Femur (tissue), 1 donor: ENCODE measurements around the gene PI3.

Source experiments
- DNase-seq: peaks from one replicate; pipeline ENCODE4 v3.0.0-alpha.2; 2017

Gene PI3

GRCh38 chr20:45189067-45189609, 14.4 kb downstream of the PI3 start:
- no peak for DNase-seq

- no peak for DNase-seq
Observed at GRCh38 chr20:45189861-45190260, 15.2 kb downstream of the PI3 start.

DNA sequence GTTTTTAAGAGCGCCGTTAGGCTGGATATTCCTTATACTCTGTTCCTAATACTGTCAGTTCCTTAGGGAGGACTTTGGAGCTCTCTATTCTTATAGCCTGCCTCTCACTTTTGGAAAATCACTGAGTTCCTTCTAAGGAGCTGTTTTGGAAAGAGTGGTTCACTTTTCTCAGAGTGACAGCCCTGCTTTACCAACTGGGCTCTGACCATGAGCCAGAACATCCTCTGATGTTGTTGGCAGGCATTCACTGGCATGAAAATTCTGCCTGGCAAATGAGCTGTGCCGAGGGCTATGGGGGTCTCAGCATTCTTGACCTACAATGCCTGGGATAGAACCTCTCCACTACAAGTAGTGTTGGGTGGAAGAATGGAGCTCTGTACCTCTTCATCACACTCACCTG, 17.2 kb downstream of the PI3 start:
- no peak for DNase-seq

DNA sequence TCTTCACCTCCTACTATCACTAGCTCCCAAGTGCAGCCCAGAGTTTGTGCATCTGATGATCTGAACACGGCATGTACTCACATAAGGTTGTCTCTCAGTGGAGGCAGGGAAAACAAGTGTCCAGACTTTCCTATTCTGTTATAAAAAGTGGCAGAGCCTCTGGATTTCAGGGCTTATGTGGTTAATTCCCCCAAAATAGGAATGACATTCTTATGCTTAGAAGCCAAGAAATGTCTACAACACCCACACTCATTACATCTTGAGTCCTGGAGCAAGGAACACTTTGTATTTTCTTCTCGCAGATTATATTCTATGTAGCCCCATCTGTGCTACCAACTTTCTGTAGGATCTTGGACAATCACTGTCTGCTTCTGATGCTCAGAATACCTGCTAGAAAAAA, 18.6 kb downstream of the PI3 start:
- DNase-seq: no peak

DNA sequence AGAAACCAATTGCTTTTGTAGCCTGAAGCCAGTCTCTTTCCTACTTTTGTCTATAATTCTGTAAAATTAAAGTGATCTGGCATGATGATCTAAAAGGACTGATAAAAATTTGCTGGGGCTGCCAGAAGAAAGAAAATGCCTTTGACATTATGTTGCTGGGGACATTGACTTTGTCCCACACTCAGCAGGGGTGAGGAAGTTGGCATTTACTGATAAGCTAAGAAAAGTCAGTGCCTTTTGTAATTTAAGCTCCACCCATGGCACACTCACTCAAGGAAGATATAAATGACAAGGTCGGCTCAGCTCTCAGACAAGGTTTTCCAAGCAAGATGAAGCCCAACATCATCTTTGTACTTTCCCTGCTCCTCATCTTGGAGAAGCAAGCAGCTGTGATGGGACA, 32.0 kb downstream of the PI3 start, which contains the start of gene SEMG1:
TSS of gene SEMG1 (plus strand) at position 309 of the 400 bp plus-strand sequence. CDS start at position 330, 21 bp downstream.
- no peak for DNase-seq

GRCh38 chr20:45209924-45210323, 35.2 kb downstream of the PI3 start:
- no peak for DNase-seq

DNA sequence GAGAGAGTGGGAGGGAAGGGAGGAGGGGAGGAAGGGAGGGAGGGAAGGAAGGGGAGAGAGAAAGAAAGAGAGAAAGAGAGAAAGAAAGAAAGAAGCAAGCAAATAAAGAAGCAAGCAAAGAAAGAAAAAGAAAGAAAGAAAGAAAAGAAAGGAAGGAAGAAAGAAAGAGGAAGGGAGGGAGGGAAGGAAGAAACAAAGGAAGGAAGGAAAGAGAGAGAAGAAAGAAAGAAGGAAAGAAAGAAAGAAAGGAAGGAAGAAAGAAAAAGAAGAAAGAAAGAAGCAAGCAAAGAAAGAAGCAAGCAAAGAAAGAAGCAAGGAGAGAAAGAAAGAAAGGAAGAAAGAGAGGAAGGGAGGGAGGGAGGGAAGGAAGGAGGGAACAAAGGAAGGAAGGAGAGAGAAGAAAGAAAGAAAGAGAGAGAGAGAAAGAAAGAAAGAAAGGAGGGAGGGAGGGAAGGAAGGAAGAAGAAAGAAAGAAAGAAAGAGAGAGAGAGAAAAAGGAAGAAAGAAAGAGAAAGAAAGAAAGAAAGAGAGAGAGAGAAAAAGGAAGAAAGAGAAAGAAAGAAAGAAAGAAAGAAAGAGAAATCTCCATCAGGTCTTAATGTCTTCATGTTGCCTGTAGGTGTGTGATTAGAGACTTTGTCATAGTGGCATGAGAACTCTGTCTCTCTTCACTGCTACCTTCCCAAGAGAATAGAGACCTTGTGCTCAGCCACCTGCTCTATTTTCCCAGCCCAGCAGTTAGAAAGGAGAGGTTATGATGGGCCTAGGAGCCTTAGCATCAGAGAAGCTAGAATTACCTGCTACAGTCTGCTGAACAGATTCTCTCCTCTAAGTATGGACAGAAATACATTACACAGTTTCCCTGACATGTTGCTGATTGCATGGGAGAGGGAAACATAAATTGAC, 37.1 kb downstream of the PI3 start:
- no peak for DNase-seq

DNA sequence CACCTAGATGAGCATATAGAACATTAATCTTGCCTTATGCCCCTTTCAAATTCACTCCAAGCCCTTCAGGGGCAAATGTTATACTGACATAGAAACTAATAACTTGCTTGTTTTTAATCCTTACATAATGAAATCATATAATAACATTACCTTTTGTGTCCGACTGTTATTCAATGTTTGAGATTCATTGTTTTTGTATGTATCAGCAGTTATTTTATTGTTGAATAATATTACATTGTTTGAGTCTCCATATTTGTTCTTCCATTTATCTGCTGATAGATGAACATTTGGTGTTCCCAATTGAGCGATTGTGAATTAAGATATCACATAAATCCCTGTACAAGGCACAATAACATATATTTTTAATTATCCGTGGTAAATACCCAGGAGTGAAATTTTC, 38.1 kb downstream of the PI3 start:
- no peak for DNase-seq

DNA sequence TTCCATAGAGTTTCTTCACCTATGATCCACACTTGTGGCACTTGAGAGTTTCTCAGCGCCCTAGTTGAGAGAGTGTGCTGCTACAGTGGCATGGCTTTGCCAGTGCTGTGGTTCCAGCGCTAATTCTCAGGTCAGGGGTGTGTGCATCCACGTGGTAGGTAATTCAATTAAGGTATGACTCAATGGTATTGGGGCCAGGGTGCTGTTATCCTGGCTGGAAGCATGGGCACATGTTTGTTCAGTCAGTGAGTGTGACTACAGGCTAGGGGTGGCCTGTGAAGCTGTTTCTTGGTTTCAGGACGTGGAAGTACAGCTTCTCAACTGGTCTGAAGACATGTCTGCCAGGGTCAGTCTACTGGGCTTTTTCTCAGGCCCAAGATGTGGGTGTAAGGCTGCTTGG, 43.4 kb downstream of the PI3 start:
- no peak for DNase-seq

DNA sequence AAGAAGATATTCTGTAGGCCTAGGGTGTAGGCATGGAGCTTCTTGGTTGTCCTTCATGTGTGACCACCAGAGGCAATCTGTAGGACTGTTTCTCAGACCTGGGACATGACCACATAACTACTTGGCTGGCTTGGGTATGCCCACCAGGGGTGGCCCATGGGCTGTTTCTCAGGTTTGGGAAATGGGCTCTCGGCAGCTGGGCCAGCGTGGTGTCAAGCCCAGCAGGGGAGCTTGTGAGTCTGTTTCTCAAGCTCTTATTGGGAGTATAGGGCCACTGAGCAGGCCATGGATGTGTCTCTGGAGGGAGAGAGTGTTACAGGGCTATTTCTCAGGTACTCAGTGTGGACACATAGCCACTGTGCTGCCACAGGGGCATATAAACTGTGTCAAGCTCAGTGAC, 43.9 kb downstream of the PI3 start:
- DNase-seq: no peak

DNA sequence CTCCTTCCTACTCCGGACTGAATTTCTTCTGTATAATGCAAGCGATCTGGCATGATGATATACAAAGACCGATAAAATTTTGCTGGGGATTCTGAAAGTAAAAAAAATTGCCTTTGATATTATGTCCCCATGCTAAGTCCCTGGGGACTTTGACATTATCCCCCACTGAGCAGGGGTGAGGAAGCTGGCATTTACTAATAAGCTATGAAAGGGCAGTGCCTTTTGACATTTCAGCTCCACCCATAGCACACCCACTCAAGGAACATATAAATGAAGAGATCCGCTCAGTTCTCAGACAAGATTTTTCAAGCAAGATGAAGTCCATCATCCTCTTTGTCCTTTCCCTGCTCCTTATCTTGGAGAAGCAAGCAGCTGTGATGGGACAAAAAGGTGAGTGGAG, 46.4 kb downstream of the PI3 start, which contains the start of gene SEMG2:
TSS of gene SEMG2 (plus strand) at position 298 of the 400 bp plus-strand sequence. CDS start at position 315, 17 bp downstream.
- DNase-seq: no peak

- no peak for DNase-seq
Observed at GRCh38 chr20:45223136-45223535, 48.4 kb downstream of the PI3 start.
